OCI-LY1 (cell line): ENCODE data around the gene CWF19L2.
"Not testable (repeated sequence)": the region's sequence is repeated elsewhere in the genome, so short reads cannot be mapped to it uniquely, and the experiment has no call there.

Experiments used
- H2AFZ ChIP-seq: fragments of 200-600 bp; sonication (generic), shearing (Covaris generic); 2 replicates; pipeline ENCODE4 v1.6.0; 2014; ENCODE audit warnings: antibody characterized with exemption, mild to moderate bottlenecking, low read length
- H3F3A ChIP-seq: fragments of 200-600 bp; sonication (generic), shearing (Covaris generic); 2 replicates; pipeline ENCODE4 v1.6.0; 2014; ENCODE audit warnings: mild to moderate bottlenecking, antibody characterized with exemption, low read length, moderate library complexity; ENCODE audit not compliant: insufficient read depth
- H3K27ac ChIP-seq: fragments of 200-600 bp; sonication (generic); 2 replicates; pipeline ENCODE4 v1.5.1; 2014; ENCODE audit warnings: low read length, mixed run types, mild to moderate bottlenecking, low read depth; ENCODE audit not compliant: poor library complexity, severe bottlenecking
- H3K27me3 ChIP-seq: fragments of 200-600 bp; sonication (generic); 2 replicates; pipeline ENCODE4 v1.6.0; 2014; ENCODE audit warnings: antibody characterized with exemption, mild to moderate bottlenecking, low read length, moderate library complexity; ENCODE audit not compliant: insufficient read depth
- H3K36me3 ChIP-seq: fragments of 200-600 bp; sonication (generic); 2 replicates; pipeline ENCODE4 v1.6.1; 2014; ENCODE audit warnings: mild to moderate bottlenecking, antibody characterized with exemption, low read length, moderate library complexity, mixed read lengths; ENCODE audit not compliant: insufficient read depth
- H3K4me1 ChIP-seq: fragments of 200-600 bp; sonication (generic); 2 replicates; pipeline ENCODE4 v1.5.1; 2014; ENCODE audit warnings: mild to moderate bottlenecking, low read length, moderate library complexity; ENCODE audit not compliant: insufficient read depth, severe bottlenecking
- H3K4me2 ChIP-seq: fragments of 200-600 bp; sonication (generic), shearing (Covaris generic); 2 replicates; pipeline ENCODE4 v1.6.1; 2014; ENCODE audit warnings: low read length
- H3K4me3 ChIP-seq: fragments of 200-600 bp; sonication (generic); 2 replicates; pipeline ENCODE4 v1.5.1; 2014; ENCODE audit warnings: low read length, low read depth, mild to moderate bottlenecking, mixed read lengths; ENCODE audit not compliant: poor library complexity, severe bottlenecking
- H3K79me2 ChIP-seq: fragments of 200-600 bp; shearing (Covaris generic); 2 replicates; pipeline ENCODE4 v1.6.1; 2016; ENCODE audit warnings: mixed run types, low read length, mixed read lengths; ENCODE audit not compliant: insufficient read depth
- H3K9ac ChIP-seq: fragments of 200-600 bp; sonication (generic), shearing (Covaris generic); 2 replicates; pipeline ENCODE4 v1.6.1; 2014; ENCODE audit warnings: mild to moderate bottlenecking, low read length, mixed read lengths
- H3K9me2 ChIP-seq: fragments of 200-600 bp; sonication (generic), shearing (Covaris generic); 2 replicates; pipeline ENCODE4 v1.6.1; 2014; ENCODE audit warnings: low read depth, mild to moderate bottlenecking, low read length, mixed read lengths
- H3K9me3 ChIP-seq: fragments of 200-600 bp; shearing (Covaris generic); 2 replicates; pipeline ENCODE4 v1.6.1; 2014; ENCODE audit warnings: low read length, mixed read lengths
- H4K20me1 ChIP-seq: fragments of 200-600 bp; sonication (generic), shearing (Covaris generic); 2 replicates; pipeline ENCODE4 v1.6.0; 2016; ENCODE audit warnings: mild to moderate bottlenecking, low read length; ENCODE audit not compliant: insufficient read depth
- EZH2 ChIP-seq: fragments of 200-600 bp; sonication (generic), shearing (Covaris generic); IDR thresholded peaks from 2 replicates; pipeline ENCODE4 v1.8.0; 2017; ENCODE audit warnings: borderline replicate concordance, mixed run types, mild to moderate bottlenecking, antibody characterized with exemption, low read length, moderate library complexity, mixed read lengths
- TF ChIP-seq, protein P1 (sequence below): fragments of 200-600 bp; sonication (generic), shearing (Covaris generic); IDR thresholded peaks from 2 replicates; pipeline ENCODE4 v1.5.1; 2017; ENCODE audit warnings: mild to moderate bottlenecking, antibody characterized with exemption, low read length, moderate library complexity, mixed read lengths

Gene CWF19L2

DNA sequence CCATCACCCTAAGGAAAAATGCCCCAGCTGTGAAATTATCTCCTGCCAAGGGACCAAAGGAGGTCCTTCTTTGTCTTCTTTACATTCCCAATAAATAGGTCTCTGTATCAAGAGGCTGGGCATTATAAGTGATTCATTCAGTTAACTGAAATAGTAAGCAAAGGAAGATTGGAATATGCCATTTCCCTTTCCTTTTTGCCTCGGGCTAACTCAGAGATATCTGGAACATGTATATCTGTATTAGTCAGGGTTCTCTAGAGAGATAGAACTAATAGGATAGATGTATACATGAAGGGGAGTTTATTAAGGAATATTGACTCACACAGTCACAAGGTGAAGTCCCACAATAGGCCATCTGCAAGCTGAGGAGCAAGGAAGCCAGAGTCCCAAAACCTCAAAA, 15.3 kb upstream of the CWF19L2 start:
- TF ChIP-seq EZH2 = no peak
- TF ChIP-seq, protein P1, sequence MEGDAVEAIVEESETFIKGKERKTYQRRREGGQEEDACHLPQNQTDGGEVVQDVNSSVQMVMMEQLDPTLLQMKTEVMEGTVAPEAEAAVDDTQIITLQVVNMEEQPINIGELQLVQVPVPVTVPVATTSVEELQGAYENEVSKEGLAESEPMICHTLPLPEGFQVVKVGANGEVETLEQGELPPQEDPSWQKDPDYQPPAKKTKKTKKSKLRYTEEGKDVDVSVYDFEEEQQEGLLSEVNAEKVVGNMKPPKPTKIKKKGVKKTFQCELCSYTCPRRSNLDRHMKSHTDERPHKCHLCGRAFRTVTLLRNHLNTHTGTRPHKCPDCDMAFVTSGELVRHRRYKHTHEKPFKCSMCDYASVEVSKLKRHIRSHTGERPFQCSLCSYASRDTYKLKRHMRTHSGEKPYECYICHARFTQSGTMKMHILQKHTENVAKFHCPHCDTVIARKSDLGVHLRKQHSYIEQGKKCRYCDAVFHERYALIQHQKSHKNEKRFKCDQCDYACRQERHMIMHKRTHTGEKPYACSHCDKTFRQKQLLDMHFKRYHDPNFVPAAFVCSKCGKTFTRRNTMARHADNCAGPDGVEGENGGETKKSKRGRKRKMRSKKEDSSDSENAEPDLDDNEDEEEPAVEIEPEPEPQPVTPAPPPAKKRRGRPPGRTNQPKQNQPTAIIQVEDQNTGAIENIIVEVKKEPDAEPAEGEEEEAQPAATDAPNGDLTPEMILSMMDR = no peak
- Histone ChIP-seq H2AFZ (no peak overlapping the region), H3K4me3 (no peak overlapping the region), H3K9me2 (no peaks in the 10 kb centered on the region), H3K27me3 (no peaks in the 10 kb centered on the region), H3K27ac (no peak overlapping the region), H3K9ac (no peak overlapping the region), H4K20me1 (no peaks in the 10 kb centered on the region), H3K4me1 (no peaks in the 10 kb centered on the region), H3K9me3 (no peaks in the 10 kb centered on the region), H3K4me2 (no peak overlapping the region), H3K79me2 (no peaks in the 10 kb centered on the region), H3K36me3 (no peaks in the 10 kb centered on the region), H3F3A (no peaks in the 10 kb centered on the region)

DNA sequence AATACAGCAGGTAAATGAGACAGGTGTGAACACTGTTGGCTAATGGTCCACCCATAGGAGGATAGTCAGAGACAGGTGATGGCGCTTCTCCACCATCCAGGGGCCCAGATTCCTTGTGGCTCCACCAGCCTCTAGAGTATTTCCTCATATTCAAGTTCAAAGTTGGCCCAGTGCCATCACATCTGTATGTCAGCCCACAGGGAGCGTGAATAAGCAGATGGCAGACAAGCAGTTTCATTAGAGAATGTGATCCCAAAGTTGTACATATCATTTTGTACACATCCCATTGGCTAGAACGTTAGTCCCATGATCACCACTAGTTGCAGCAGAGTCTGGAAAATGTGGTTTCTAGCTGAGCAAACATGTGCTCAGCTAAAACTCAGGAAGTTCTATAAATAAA, 11.0 kb upstream of the CWF19L2 start:
- Histone ChIP-seq H3K9me3 (no peaks in the 10 kb centered on the region), H3K4me2 (no peak overlapping the region), H3K4me3 (no peak overlapping the region), H3K36me3 (no peaks in the 10 kb centered on the region), H3K9ac (no peak overlapping the region), H3K79me2 (no peaks in the 10 kb centered on the region), H3K27me3 (no peaks in the 10 kb centered on the region), H3F3A (no peaks in the 10 kb centered on the region), H3K4me1 (no peaks in the 10 kb centered on the region), H2AFZ (no peak overlapping the region), H3K9me2 (no peaks in the 10 kb centered on the region), H4K20me1 (no peaks in the 10 kb centered on the region), H3K27ac (no peak overlapping the region)
- TF ChIP-seq, protein P1 = no peak
- TF ChIP-seq EZH2 = no peak

DNA sequence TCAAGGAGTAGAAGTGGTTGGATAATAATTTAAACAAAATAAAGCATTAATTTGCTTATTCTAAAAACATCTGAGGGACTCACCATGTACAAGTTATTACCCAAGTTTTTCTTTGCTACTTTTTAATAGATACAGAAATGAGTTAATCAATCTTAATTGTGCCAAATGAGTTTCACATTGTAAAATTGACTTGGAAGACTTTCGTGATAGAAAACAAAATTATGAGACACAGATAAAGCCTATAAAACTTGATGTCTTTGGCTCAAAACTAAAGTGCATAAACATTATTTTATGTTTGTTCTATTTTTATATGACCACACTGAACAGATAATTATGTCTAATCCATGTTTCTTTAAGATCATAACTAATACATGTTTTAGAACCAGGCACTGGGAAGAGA, 10.1 kb upstream of the CWF19L2 start:
- H3K9me3 ChIP-seq = no peaks in the 10 kb centered on the region

DNA sequence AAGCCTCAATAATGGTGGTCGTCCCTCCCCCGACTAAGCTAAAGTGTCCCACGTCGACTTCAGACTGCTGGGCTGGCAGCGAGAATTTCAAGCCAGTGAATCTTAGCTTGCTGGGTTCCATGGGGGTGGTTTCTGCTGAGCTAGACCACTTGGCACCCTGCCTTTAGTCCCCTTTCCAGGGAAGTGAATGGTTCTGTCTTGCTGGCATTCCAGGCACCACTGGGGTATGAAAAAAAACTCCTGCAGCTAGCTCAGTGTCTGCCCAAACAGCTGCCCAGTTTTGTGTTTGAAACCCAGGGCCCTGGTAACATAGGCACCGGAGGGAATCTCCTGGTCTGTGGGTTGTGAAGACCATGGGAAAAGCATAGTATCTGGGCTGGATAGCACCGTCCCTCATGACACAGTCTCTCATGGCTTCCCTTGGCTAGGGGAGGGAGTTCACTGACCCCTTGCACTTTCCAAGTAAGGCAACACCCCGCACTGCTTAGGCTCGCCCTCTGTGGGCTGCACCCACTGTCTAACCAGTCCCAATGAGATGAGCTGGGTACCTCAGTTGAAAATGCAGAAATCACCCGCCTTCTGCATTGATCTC, 8.7 kb upstream of the CWF19L2 start:
- not testable (repeated sequence) for H3K4me3 ChIP-seq, H3K4me2 ChIP-seq, H2AFZ ChIP-seq

More for the DNA sequence above, 10.1 kb upstream of the CWF19L2 start:
- no peaks in the 10 kb centered on the region for H3K27me3 ChIP-seq
- no peak overlapping the region for H3K9ac ChIP-seq
- no peaks in the 10 kb centered on the region for H3F3A ChIP-seq
- TF ChIP-seq, protein P1 = no peak
- no peak for TF ChIP-seq EZH2
- no peaks in the 10 kb centered on the region for H3K36me3 ChIP-seq
- H4K20me1 ChIP-seq = no peaks in the 10 kb centered on the region
- no peaks in the 10 kb centered on the region for H3K9me2 ChIP-seq
- no peaks in the 10 kb centered on the region for H3K4me1 ChIP-seq
- H3K27ac ChIP-seq = no peak overlapping the region
- no peak overlapping the region for H3K4me3 ChIP-seq
- no peaks in the 10 kb centered on the region for H3K79me2 ChIP-seq
- H2AFZ ChIP-seq = no peak overlapping the region
- no peak overlapping the region for H3K4me2 ChIP-seq

More for the DNA sequence above, 8.7 kb upstream of the CWF19L2 start:
- H3K27me3 ChIP-seq, H3K27ac ChIP-seq, H3K9ac ChIP-seq, H3K9me2 ChIP-seq, H3K4me1 ChIP-seq, H4K20me1 ChIP-seq, H3K79me2 ChIP-seq, H3K36me3 ChIP-seq, H3K9me3 ChIP-seq, H3F3A ChIP-seq: not testable (repeated sequence)
